MCF 10A (cell line): ENCODE data around the gene ALPK1. TPM values are rescaled to one million over a fixed set of nuclear protein-coding genes. Genes with fewer than 3 reads are reported as not detected.
A peak's percentile ranks its signal among the peaks of the same experiment; 100 is the strongest.

ENCODE experiments used
- BruUV-seq: library from RNA; stranded (reverse); fragments of 400-500 nt; replicated peaks from 2 replicates; lab custom pipeline; 2021; lab: Mats Ljungman, UMichigan
- CTCF ChIA-PET: fragments of 300-600 bp; sonication (Branson Sonifier 250); formaldehyde crosslinking; extraction: SDS; loops from one replicate; lab custom pipeline; 2021; ENCODE audit warnings: antibody characterized with exemption, inconsistent platforms; lab: Yijun Ruan, JAX
- POLR2A ChIA-PET: fragments of 300-600, 350-650 bp; sonication (Branson Sonifier 250); formaldehyde crosslinking; extraction: SDS; loops from one replicate; lab custom pipeline; 2020; ENCODE audit warnings: antibody characterized with exemption, inconsistent platforms; lab: Yijun Ruan, JAX
- DNase-seq: peaks from one replicate; pipeline ENCODE4 v3.0.0-alpha.2; 2018; ENCODE audit not compliant: unreplicated experiment
- H3K27ac Mint-ChIP-seq: one replicate; pipeline ENCODE4 v1.8.0; 2022; ENCODE audit warnings: mild to moderate bottlenecking, low read depth, mixed read lengths; ENCODE audit not compliant: unreplicated experiment
- H3K27me3 Mint-ChIP-seq: one replicate; pipeline ENCODE4 v1.8.0; 2022; ENCODE audit warnings: mixed read lengths; ENCODE audit not compliant: insufficient read depth, unreplicated experiment
- H3K36me3 Mint-ChIP-seq: one replicate; pipeline ENCODE4 v1.8.0; 2022; ENCODE audit warnings: mild to moderate bottlenecking, moderate library complexity, mixed read lengths; ENCODE audit not compliant: insufficient read depth, unreplicated experiment
- H3K4me1 Mint-ChIP-seq: one replicate; pipeline ENCODE4 v1.8.0; 2022; ENCODE audit warnings: mixed read lengths; ENCODE audit not compliant: insufficient read depth, unreplicated experiment
- H3K4me3 Mint-ChIP-seq: one replicate; pipeline ENCODE4 v1.8.0; 2022; ENCODE audit warnings: mild to moderate bottlenecking, moderate library complexity, mixed read lengths; ENCODE audit not compliant: unreplicated experiment
- H3K9me3 Mint-ChIP-seq: one replicate; pipeline ENCODE4 v1.8.0; 2022; ENCODE audit warnings: mixed read lengths; ENCODE audit not compliant: unreplicated experiment
- CTCF ChIP-seq: fragments of 200-600 bp; IDR thresholded peaks from one replicate; pipeline ENCODE4 v1.8.0; 2022; ENCODE audit warnings: antibody characterized with exemption, mild to moderate bottlenecking; ENCODE audit not compliant: unreplicated experiment
- intact Hi-C: fragments of 100-400 bp; cut with micrococcal nuclease; formaldehyde crosslinking; loops from 2 replicates; pipeline ENCODE4 v1.14.1; 2022
- total RNA-seq: library from RNA; stranded (reverse); gene quantifications from 2 replicates; pipeline ENCODE4 v1.2.3, GENCODE V29; 2022

ALPK1 gene
- total RNA-seq, 1 experiment from 2014 or later: 20.3 TPM

GRCh38 chr4:112361181-112361791 lies 64.1 kb downstream of the ALPK1 start:
- intact Hi-C loops: no loop called here
- no peaks in the 10 kb centered on the region for H3K27me3 Mint-ChIP-seq
- POLR2A ChIA-PET: no interaction called here
- no TSS peak for BruUV-seq
- H3K9me3 Mint-ChIP-seq: peaks cover 9% of the 10 kb centered on the region
- H3K4me1 Mint-ChIP-seq: no peaks in the 10 kb centered on the region
- no peak for TF ChIP-seq CTCF
- CTCF ChIA-PET: interaction anchor here (0.6 to 1.5 kb wide), 2 partner anchors 163 to 233 kb away, joined by 5 read pairs; no protein-coding TSS in a partner anchor
- no peak overlapping the region for H3K27ac Mint-ChIP-seq
- peak; percentile 73 for DNase-seq
- no peak overlapping the region for H3K4me3 Mint-ChIP-seq
- H3K36me3 Mint-ChIP-seq: no peaks in the 10 kb centered on the region

GRCh38 chr4:112370466-112370865 lies 73.3 kb downstream of the ALPK1 start:
- peaks cover 3% of the 10 kb centered on the region for H3K9me3 Mint-ChIP-seq
- H3K36me3 Mint-ChIP-seq: peaks cover 5% of the 10 kb centered on the region
- BruUV-seq: no TSS peak
- TF ChIP-seq CTCF: no peak
- intact Hi-C loops: no loop called here
- H3K27ac Mint-ChIP-seq: no peak overlapping the region
- H3K4me3 Mint-ChIP-seq: no peak overlapping the region
- CTCF ChIA-PET: interaction anchor here (0.6 to 2.5 kb wide), 6 partner anchors 22 to 332 kb away, joined by 3 to 9 read pairs (median 3); no protein-coding TSS in a partner anchor
- DNase-seq: peak; percentile 46
- H3K4me1 Mint-ChIP-seq: no peaks in the 10 kb centered on the region
- H3K27me3 Mint-ChIP-seq: no peaks in the 10 kb centered on the region
- POLR2A ChIA-PET: no interaction called here

- ChIA-PET POLR2A (no interaction called here), CTCF (interaction anchor here (0.6 to 1.0 kb wide), 5 partner anchors 15 to 270 kb away, joined by 3 to 6 read pairs (median 3); no protein-coding TSS in a partner anchor)
- H3K4me3 Mint-ChIP-seq: no peak overlapping the region
- no peaks in the 10 kb centered on the region for H3K4me1 Mint-ChIP-seq
- no peaks in the 10 kb centered on the region for H3K9me3 Mint-ChIP-seq
- intact Hi-C loops: no loop called here
- no TSS peak for BruUV-seq
- H3K27ac Mint-ChIP-seq: no peak overlapping the region
- H3K27me3 Mint-ChIP-seq: no peaks in the 10 kb centered on the region
- TF ChIP-seq CTCF: no peak
- no peak for DNase-seq
- peaks cover 6% of the 10 kb centered on the region for H3K36me3 Mint-ChIP-seq
Observed at GRCh38 chr4:112371361-112371760, 74.2 kb downstream of the ALPK1 start.

- BruUV-seq: no TSS peak
- DNase-seq: no peak
- Mint-ChIP-seq H3K4me1 (no peaks in the 10 kb centered on the region), H3K27ac (no peak overlapping the region), H3K9me3 (no peaks in the 10 kb centered on the region), H3K4me3 (no peak overlapping the region), H3K36me3 (peaks cover 6% of the 10 kb centered on the region), H3K27me3 (no peaks in the 10 kb centered on the region)
- TF ChIP-seq CTCF: no peak
- ChIA-PET CTCF (interaction anchor here (0.6 kb wide), 1 partner anchor 979 kb away, joined by 3 read pairs; no protein-coding TSS in a partner anchor), POLR2A (no interaction called here)
- intact Hi-C loops: no loop called here
Observed at GRCh38 chr4:112374850-112375249, 77.7 kb downstream of the ALPK1 start.
